IPS-NIHi7 (cell line): ENCODE measurements around the gene TMEM217.
A peak's percentile ranks its signal among the peaks of the same experiment; 100 is the strongest.
"Not testable (repeated sequence)": the region's sequence is repeated elsewhere in the genome, so short reads cannot be mapped to it uniquely, and the experiment has no call there.

Source experiments
- DNase-seq: peaks from one replicate; pipeline ENCODE4 v3.0.0; 2012; ENCODE audit warnings: mixed read lengths; ENCODE audit errors: extremely low spot score

TMEM217 gene

GRCh38 chr6:37218511-37218910, 39.4 kb downstream of the TMEM217 start:
- no peak for DNase-seq

GRCh38 chr6:37218061-37218460, 39.9 kb downstream of the TMEM217 start:
- DNase-seq: no peak

GRCh38 chr6:37212268-37212667, 45.7 kb downstream of the TMEM217 start:
- no peak for DNase-seq

GRCh38 chr6:37210313-37210968, 47.5 kb downstream of the TMEM217 start:
- peak; percentile 81 for DNase-seq

- DNase-seq: no peak
Measured at GRCh38 chr6:37209461-37210205, 48.3 kb downstream of the TMEM217 start.

GRCh38 chr6:37208793-37209192, 49.2 kb downstream of the TMEM217 start:
- no peak for DNase-seq

- peak; percentile 93 for DNase-seq
Measured at GRCh38 chr6:37207903-37208456, 50.0 kb downstream of the TMEM217 start.

GRCh38 chr6:37206622-37207021, 51.3 kb downstream of the TMEM217 start:
- DNase-seq: no peak

- DNase-seq: no peak
Measured at GRCh38 chr6:37205997-37206340, 52.0 kb downstream of the TMEM217 start.

- no peak for DNase-seq
Measured at GRCh38 chr6:37205175-37205996, 52.6 kb downstream of the TMEM217 start.

GRCh38 chr6:37204014-37204751, 53.8 kb downstream of the TMEM217 start:
- no peak for DNase-seq

GRCh38 chr6:37202788-37203491, 55.0 kb downstream of the TMEM217 start:
- no peak for DNase-seq

- DNase-seq: no peak
Measured at GRCh38 chr6:37201726-37202125, 56.2 kb downstream of the TMEM217 start.

- DNase-seq: no peak
Measured at GRCh38 chr6:37200085-37200484, 57.9 kb downstream of the TMEM217 start.

GRCh38 chr6:37196451-37196850, 61.5 kb downstream of the TMEM217 start:
- DNase-seq: not testable (repeated sequence)

GRCh38 chr6:37194886-37195285, 63.1 kb downstream of the TMEM217 start:
- not testable (repeated sequence) for DNase-seq

GRCh38 chr6:37192666-37193065, 65.3 kb downstream of the TMEM217 start:
- no peak for DNase-seq

- DNase-seq: no peak
Measured at GRCh38 chr6:37190159-37190535, 67.8 kb downstream of the TMEM217 start.

- DNase-seq: no peak
Measured at GRCh38 chr6:37188962-37189510, 68.9 kb downstream of the TMEM217 start.

GRCh38 chr6:37187321-37188022, 70.5 kb downstream of the TMEM217 start:
- no peak for DNase-seq
